Measurements from ENCODE around the gene TRIM49B.
"Not testable (repeated sequence)": the region's sequence is repeated elsewhere in the genome, so short reads cannot be mapped to it uniquely, and the experiment has no call there.

Gene TRIM49B

GRCh38 chr11:49028523-49028922 is at the start of gene TRIM49B:
Gene TRIM49B, plus strand, starts transcription at chr11:49028823. Its CDS starts 2,777 bp downstream, at chr11:49031600.
- DNase-seq (ENCODE audit: low read depth); H3K4me3 ChIP-seq (ENCODE audit: control insufficient read depth, low read depth, low read length): not testable (repeated sequence)

- DNase-seq (ENCODE audit: low read depth); H3K4me3 ChIP-seq (ENCODE audit: control insufficient read depth, low read depth, low read length): not testable (repeated sequence)
Measured at GRCh38 chr11:48983785-48984184, 44.8 kb upstream of the TRIM49B start, which contains the start of gene TRIM51G. Gene TRIM51G, minus strand, starts transcription at chr11:48983885. Its CDS starts 2,190 bp downstream, at chr11:48981695.

GRCh38 chr11:49048229-49048628 is 19.6 kb downstream of the TRIM49B start:
- not testable (repeated sequence) for DNase-seq (ENCODE audit: low read depth); H3K4me3 ChIP-seq (ENCODE audit: control insufficient read depth, low read depth, low read length)

GRCh38 chr11:49049821-49050220 is 21.2 kb downstream of the TRIM49B start:
- DNase-seq (ENCODE audit: low read depth); H3K4me3 ChIP-seq (ENCODE audit: control insufficient read depth, low read depth, low read length): not testable (repeated sequence)

GRCh38 chr11:49059012-49059411 is 30.4 kb downstream of the TRIM49B start, which contains the start of gene TRIM64C:
Gene TRIM64C, minus strand, starts transcription at chr11:49059112. Its CDS starts 0 bp downstream, at chr11:49059112.
- not testable (repeated sequence) for H3K4me3 ChIP-seq (ENCODE audit: control insufficient read depth, low read depth, low read length); DNase-seq (ENCODE audit: low read depth)

GRCh38 chr11:49069897-49070296 is 41.3 kb downstream of the TRIM49B start:
- DNase-seq (ENCODE audit: low read depth): not testable (repeated sequence)

More at GRCh38 chr11:49069897-49070296, 41.3 kb downstream of the TRIM49B start:
- H3K4me3 ChIP-seq (ENCODE audit: control insufficient read depth, low read depth, low read length): not testable (repeated sequence)
